OCI-LY1 (cell line): ENCODE results near the gene GGNBP2.

Experiments used
- EZH2 ChIP-seq: fragments of 200-600 bp; sonication (generic), shearing (Covaris generic); IDR thresholded peaks from 2 replicates; pipeline ENCODE4 v1.8.0; 2017; ENCODE audit warnings: borderline replicate concordance, mixed run types, mild to moderate bottlenecking, antibody characterized with exemption, low read length, moderate library complexity, mixed read lengths
- TF ChIP-seq, protein P1 (sequence below): fragments of 200-600 bp; sonication (generic), shearing (Covaris generic); IDR thresholded peaks from 2 replicates; pipeline ENCODE4 v1.5.1; 2017; ENCODE audit warnings: mild to moderate bottlenecking, antibody characterized with exemption, low read length, moderate library complexity, mixed read lengths

- TF ChIP-seq, protein P1, sequence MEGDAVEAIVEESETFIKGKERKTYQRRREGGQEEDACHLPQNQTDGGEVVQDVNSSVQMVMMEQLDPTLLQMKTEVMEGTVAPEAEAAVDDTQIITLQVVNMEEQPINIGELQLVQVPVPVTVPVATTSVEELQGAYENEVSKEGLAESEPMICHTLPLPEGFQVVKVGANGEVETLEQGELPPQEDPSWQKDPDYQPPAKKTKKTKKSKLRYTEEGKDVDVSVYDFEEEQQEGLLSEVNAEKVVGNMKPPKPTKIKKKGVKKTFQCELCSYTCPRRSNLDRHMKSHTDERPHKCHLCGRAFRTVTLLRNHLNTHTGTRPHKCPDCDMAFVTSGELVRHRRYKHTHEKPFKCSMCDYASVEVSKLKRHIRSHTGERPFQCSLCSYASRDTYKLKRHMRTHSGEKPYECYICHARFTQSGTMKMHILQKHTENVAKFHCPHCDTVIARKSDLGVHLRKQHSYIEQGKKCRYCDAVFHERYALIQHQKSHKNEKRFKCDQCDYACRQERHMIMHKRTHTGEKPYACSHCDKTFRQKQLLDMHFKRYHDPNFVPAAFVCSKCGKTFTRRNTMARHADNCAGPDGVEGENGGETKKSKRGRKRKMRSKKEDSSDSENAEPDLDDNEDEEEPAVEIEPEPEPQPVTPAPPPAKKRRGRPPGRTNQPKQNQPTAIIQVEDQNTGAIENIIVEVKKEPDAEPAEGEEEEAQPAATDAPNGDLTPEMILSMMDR = no peak
- no peak for TF ChIP-seq EZH2
Observed at GRCh38 chr17:36501963-36502362, 42.8 kb upstream of the GGNBP2 start.
